Astrocyte (in vitro differentiated cells and primary cell): Measurements from ENCODE around the gene PTPRU. TPM values are rescaled to one million over a fixed set of nuclear protein-coding genes. Genes with fewer than 3 reads are reported as not detected.

Source experiments
- DNase-seq: peaks from one replicate; pipeline ENCODE4 v3.0.0-alpha.2; 2010; ENCODE audit warnings: low read depth
- FAIRE-seq: peaks from 2 replicates; lab custom pipeline; 2011; peaks lifted over from hg19 to GRCh38; lab: Jason Lieb, UNC
- H2AFZ ChIP-seq: 2 replicates; pipeline ENCODE4 v1.6.0; 2012; ENCODE audit warnings: low read depth, low read length, inconsistent platforms
- H3K27ac ChIP-seq: 2 replicates; pipeline ENCODE4 v1.5.1; 2011; ENCODE audit warnings: low read depth, low read length, inconsistent platforms
- H3K27me3 ChIP-seq: 2 replicates; pipeline ENCODE4 v1.6.0; 2011; ENCODE audit warnings: low read length, inconsistent platforms; ENCODE audit not compliant: insufficient read depth
- H3K36me3 ChIP-seq: 2 replicates; pipeline ENCODE4 v1.5.1; 2011; ENCODE audit warnings: low read length, inconsistent platforms; ENCODE audit not compliant: insufficient read depth
- H3K4me1 ChIP-seq: 2 replicates; pipeline ENCODE4 v1.5.1; 2011; ENCODE audit warnings: low read length, inconsistent platforms; ENCODE audit not compliant: insufficient read depth
- H3K4me2 ChIP-seq: 2 replicates; pipeline ENCODE4 v1.6.0; 2012; ENCODE audit warnings: low read length, inconsistent platforms
- H3K4me3 ChIP-seq: 2 replicates; pipeline ENCODE4 v1.5.1; 2011; ENCODE audit warnings: low read depth, mild to moderate bottlenecking, low read length, inconsistent platforms; ENCODE audit not compliant: insufficient read depth
- H3K79me2 ChIP-seq: 2 replicates; pipeline ENCODE4 v1.6.0; 2012; ENCODE audit warnings: mild to moderate bottlenecking, low read length, inconsistent platforms; ENCODE audit not compliant: insufficient read depth
- H3K9ac ChIP-seq: 2 replicates; pipeline ENCODE4 v1.6.0; 2012; ENCODE audit warnings: mild to moderate bottlenecking, low read length, inconsistent platforms
- H3K9me3 ChIP-seq: 2 replicates; pipeline ENCODE4 v1.5.1; 2012; ENCODE audit warnings: low read depth, mild to moderate bottlenecking, low read length, inconsistent platforms; ENCODE audit not compliant: insufficient read depth
- H4K20me1 ChIP-seq: 2 replicates; pipeline ENCODE4 v1.6.0; 2012; ENCODE audit warnings: low read length, inconsistent platforms; ENCODE audit not compliant: insufficient read depth
- H3K27ac Mint-ChIP-seq: one replicate; pipeline ENCODE4 v1.8.0; 2021; ENCODE audit warnings: mild to moderate bottlenecking, mixed read lengths; ENCODE audit not compliant: unreplicated experiment
- H3K27me3 Mint-ChIP-seq: one replicate; pipeline ENCODE4 v1.8.0; 2021; ENCODE audit warnings: low read depth, mixed read lengths; ENCODE audit not compliant: unreplicated experiment
- H3K36me3 Mint-ChIP-seq: one replicate; pipeline ENCODE4 v1.8.0; 2021; ENCODE audit warnings: low read depth, mixed read lengths; ENCODE audit not compliant: unreplicated experiment
- H3K4me1 Mint-ChIP-seq: one replicate; pipeline ENCODE4 v1.8.0; 2021; ENCODE audit warnings: low read depth, mixed read lengths; ENCODE audit not compliant: unreplicated experiment
- H3K4me3 Mint-ChIP-seq: one replicate; pipeline ENCODE4 v1.8.0; 2021; ENCODE audit warnings: mild to moderate bottlenecking, moderate library complexity, mixed read lengths; ENCODE audit not compliant: unreplicated experiment
- H3K9me3 Mint-ChIP-seq: one replicate; pipeline ENCODE4 v1.8.0; 2021; ENCODE audit warnings: mild to moderate bottlenecking, mixed read lengths; ENCODE audit not compliant: unreplicated experiment
- CTCF ChIP-seq: IDR thresholded peaks from 2 replicates; pipeline ENCODE4 v1.5.1; 2011; ENCODE audit warnings: low read depth, mild to moderate bottlenecking, inconsistent platforms, low read length, moderate library complexity; ENCODE audit not compliant: insufficient read depth
- EZH2 ChIP-seq: IDR thresholded peaks from 2 replicates; pipeline ENCODE4 v1.6.1; 2012; ENCODE audit warnings: mild to moderate bottlenecking, low read length, inconsistent platforms; ENCODE audit not compliant: insufficient read depth
- total RNA-seq: library from RNA; stranded (reverse); gene quantifications from 2 replicates; pipeline ENCODE4 v1.2.1, GENCODE V29; 2021

PTPRU gene
- total RNA-seq, 1 donor from 2014 or later, result 36.6 TPM

GRCh38 chr1:29355375-29355774 lies 119.1 kb downstream of the PTPRU start:
- Histone ChIP-seq H4K20me1 (no peaks in the 10 kb centered on the region), H3K36me3 (no peaks in the 10 kb centered on the region), H3K4me2 (no peak overlapping the region), H3K4me3 (no peak overlapping the region), H3K79me2 (no peaks in the 10 kb centered on the region), H3K27ac (no peak overlapping the region), H3K9me3 (no peaks in the 10 kb centered on the region), H3K27me3 (peaks cover 5% of the 10 kb centered on the region), H3K9ac (no peak overlapping the region), H3K4me1 (no peaks in the 10 kb centered on the region), H2AFZ (no peak overlapping the region)
- H3K4me1 Mint-ChIP-seq, result no peaks in the 10 kb centered on the region
- TF ChIP-seq CTCF (no peak), EZH2 (no peak)
- H3K9me3 Mint-ChIP-seq, result peaks cover 14% of the 10 kb centered on the region
- H3K4me3 Mint-ChIP-seq, result no peak overlapping the region
- FAIRE-seq (no peak), DNase-seq (no peak)
- no peak overlapping the region for H3K27ac Mint-ChIP-seq
- peaks cover 2% of the 10 kb centered on the region for H3K36me3 Mint-ChIP-seq
- H3K27me3 Mint-ChIP-seq, result peaks cover 43% of the 10 kb centered on the region

- DNase-seq (no peak), FAIRE-seq (no peak)
- Histone ChIP-seq H3K4me1 (no peaks in the 10 kb centered on the region), H2AFZ (no peak overlapping the region), H3K27ac (no peak overlapping the region), H3K9me3 (no peaks in the 10 kb centered on the region), H4K20me1 (no peaks in the 10 kb centered on the region), H3K4me3 (no peak overlapping the region), H3K36me3 (no peaks in the 10 kb centered on the region), H3K4me2 (no peak overlapping the region), H3K9ac (no peak overlapping the region), H3K79me2 (no peaks in the 10 kb centered on the region), H3K27me3 (peaks cover 11% of the 10 kb centered on the region)
- TF ChIP-seq EZH2 (no peak), CTCF (no peak)
- Mint-ChIP-seq H3K27me3 (peaks cover 38% of the 10 kb centered on the region), H3K9me3 (peaks cover 11% of the 10 kb centered on the region), H3K27ac (no peak overlapping the region), H3K4me1 (no peaks in the 10 kb centered on the region), H3K36me3 (peaks cover 2% of the 10 kb centered on the region), H3K4me3 (no peak overlapping the region)
Measured at GRCh38 chr1:29356663-29357062, 120.3 kb downstream of the PTPRU start.

GRCh38 chr1:29357452-29357851 lies 121.1 kb downstream of the PTPRU start:
- Histone ChIP-seq H3K4me1 (no peaks in the 10 kb centered on the region), H3K36me3 (no peaks in the 10 kb centered on the region), H3K4me2 (no peak overlapping the region), H3K4me3 (no peak overlapping the region), H3K27me3 (peaks cover 11% of the 10 kb centered on the region), H3K27ac (no peak overlapping the region), H3K9ac (no peak overlapping the region), H3K9me3 (no peaks in the 10 kb centered on the region), H3K79me2 (no peaks in the 10 kb centered on the region), H2AFZ (no peak overlapping the region), H4K20me1 (no peaks in the 10 kb centered on the region)
- no peak for TF ChIP-seq EZH2
- TF ChIP-seq CTCF, result no peak
- Mint-ChIP-seq H3K4me3 (no peak overlapping the region), H3K9me3 (peaks cover 6% of the 10 kb centered on the region), H3K27me3 (peaks cover 34% of the 10 kb centered on the region), H3K4me1 (no peaks in the 10 kb centered on the region), H3K36me3 (peaks cover 2% of the 10 kb centered on the region), H3K27ac (no peak overlapping the region)
- FAIRE-seq (no peak), DNase-seq (no peak)
